GM21825 (cell line): ENCODE results near the gene MYBL2.

Experiments used
- ATAC-seq: cut with Tn5 transposase; IDR thresholded peaks from one replicate; pipeline ENCODE4 v1.9.1; 2021; ENCODE audit warnings: mild to moderate bottlenecking, moderate library complexity; ENCODE audit not compliant: unreplicated experiment

Gene MYBL2

GRCh38 chr20:43681991-43682410 lies 15.1 kb downstream of the MYBL2 start:
- peak; percentile 75 for ATAC-seq

- peak; percentile 19 for ATAC-seq
Observed at GRCh38 chr20:43682446-43682845, 15.5 kb downstream of the MYBL2 start.

- ATAC-seq: no peak
Observed at GRCh38 chr20:43686820-43687219, 19.9 kb downstream of the MYBL2 start.

- no peak for ATAC-seq
Observed at GRCh38 chr20:43689165-43689564, 22.3 kb downstream of the MYBL2 start.

- no peak for ATAC-seq
Observed at GRCh38 chr20:43690943-43691598, 24.2 kb downstream of the MYBL2 start.

GRCh38 chr20:43691928-43692524 lies 25.1 kb downstream of the MYBL2 start:
- ATAC-seq: peak; percentile 71

GRCh38 chr20:43694763-43695162 lies 27.8 kb downstream of the MYBL2 start:
- no peak for ATAC-seq

- ATAC-seq: no peak
Observed at GRCh38 chr20:43695571-43695970, 28.7 kb downstream of the MYBL2 start.

GRCh38 chr20:43699941-43700565 lies 33.1 kb downstream of the MYBL2 start:
- ATAC-seq: no peak

- no peak for ATAC-seq
Observed at GRCh38 chr20:43700627-43701026, 33.7 kb downstream of the MYBL2 start.

GRCh38 chr20:43702502-43702901 lies 35.6 kb downstream of the MYBL2 start:
- no peak for ATAC-seq

- ATAC-seq: peak; percentile 54
Observed at GRCh38 chr20:43710370-43711044, 43.6 kb downstream of the MYBL2 start.

GRCh38 chr20:43711098-43711654 lies 44.3 kb downstream of the MYBL2 start:
- ATAC-seq: no peak

- no peak for ATAC-seq
Observed at GRCh38 chr20:43715044-43715443, 48.1 kb downstream of the MYBL2 start.

GRCh38 chr20:43715511-43715910 lies 48.6 kb downstream of the MYBL2 start:
- ATAC-seq: no peak

GRCh38 chr20:43716123-43716522 lies 49.2 kb downstream of the MYBL2 start:
- ATAC-seq: no peak

- no peak for ATAC-seq
Observed at GRCh38 chr20:43716757-43717615, 50.1 kb downstream of the MYBL2 start.

- no peak for ATAC-seq
Observed at GRCh38 chr20:43717616-43717995, 50.7 kb downstream of the MYBL2 start.

GRCh38 chr20:43720007-43720406 lies 53.1 kb downstream of the MYBL2 start:
- ATAC-seq: no peak

GRCh38 chr20:43721097-43721428 lies 54.1 kb downstream of the MYBL2 start:
- ATAC-seq: no peak
